ENCODE results near the gene SUFU. TPM values are rescaled to one million over a fixed set of nuclear protein-coding genes. Genes with fewer than 3 reads are reported as not detected.

The SUFU gene
- total RNA-seq, 1 donor: 3.6 TPM

GRCh38 chr10:102604439-102604841 is 100.7 kb downstream of the SUFU start:
- Histone ChIP-seq H3K9me3 (ENCODE audit: low read depth, low read length) (no peaks in the 10 kb centered on the region), H3K36me3 (ENCODE audit: insufficient read depth, low read length) (no peaks in the 10 kb centered on the region), H3K4me1 (ENCODE audit: insufficient read depth, low read length) (peaks cover 57% of the 10 kb centered on the region), H3K27ac (ENCODE audit: low read depth, low read length) (peak overlapping the region; percentile 58), H2AFZ (ENCODE audit: low read length) (no peak overlapping the region), H3K27me3 (ENCODE audit: insufficient read depth, low read length) (no peaks in the 10 kb centered on the region), H3K79me2 (ENCODE audit: insufficient read depth, low read length) (no peaks in the 10 kb centered on the region), H3K4me3 (ENCODE audit: insufficient read depth, low read length) (no peak overlapping the region), H4K20me1 (ENCODE audit: insufficient read depth, low read length) (no peaks in the 10 kb centered on the region), H3K4me2 (ENCODE audit: insufficient read depth, low read length) (peak overlapping the region; percentile 36)
- TF ChIP-seq CTCF (IDR thresholded peaks at IDR 0.05; ENCODE audit: extremely low read depth, low read depth, low read length): no peak
- DNase-seq (ENCODE audit: insufficient read length, low spot score, missing footprints): peak; percentile 85

GRCh38 chr10:102605712-102606111 is 101.9 kb downstream of the SUFU start:
- Histone ChIP-seq H3K4me2 (ENCODE audit: insufficient read depth, low read length) (no peak overlapping the region), H2AFZ (ENCODE audit: low read length) (no peak overlapping the region), H4K20me1 (ENCODE audit: insufficient read depth, low read length) (no peaks in the 10 kb centered on the region), H3K4me1 (ENCODE audit: insufficient read depth, low read length) (peaks cover 47% of the 10 kb centered on the region), H3K4me3 (ENCODE audit: insufficient read depth, low read length) (no peak overlapping the region), H3K36me3 (ENCODE audit: insufficient read depth, low read length) (no peaks in the 10 kb centered on the region), H3K9me3 (ENCODE audit: low read depth, low read length) (no peaks in the 10 kb centered on the region), H3K79me2 (ENCODE audit: insufficient read depth, low read length) (no peaks in the 10 kb centered on the region), H3K27me3 (ENCODE audit: insufficient read depth, low read length) (no peaks in the 10 kb centered on the region), H3K27ac (ENCODE audit: low read depth, low read length) (peak overlapping the region; percentile 27)
- no peak for TF ChIP-seq CTCF (IDR thresholded peaks at IDR 0.05; ENCODE audit: extremely low read depth, low read depth, low read length)
- DNase-seq (ENCODE audit: insufficient read length, low spot score, missing footprints): peak; percentile 73

- Histone ChIP-seq H3K27me3 (ENCODE audit: insufficient read depth, low read length) (no peaks in the 10 kb centered on the region), H3K36me3 (ENCODE audit: insufficient read depth, low read length) (no peaks in the 10 kb centered on the region), H3K4me1 (ENCODE audit: insufficient read depth, low read length) (peaks cover 36% of the 10 kb centered on the region), H3K4me3 (ENCODE audit: insufficient read depth, low read length) (no peak overlapping the region), H3K9me3 (ENCODE audit: low read depth, low read length) (no peaks in the 10 kb centered on the region), H3K79me2 (ENCODE audit: insufficient read depth, low read length) (no peaks in the 10 kb centered on the region), H3K4me2 (ENCODE audit: insufficient read depth, low read length) (no peak overlapping the region), H3K27ac (ENCODE audit: low read depth, low read length) (no peak overlapping the region), H2AFZ (ENCODE audit: low read length) (no peak overlapping the region), H4K20me1 (ENCODE audit: insufficient read depth, low read length) (no peaks in the 10 kb centered on the region)
- DNase-seq (ENCODE audit: insufficient read length, low spot score, missing footprints): no peak
- peak; percentile 13 for TF ChIP-seq CTCF (IDR thresholded peaks at IDR 0.05; ENCODE audit: extremely low read depth, low read depth, low read length)
Measured at GRCh38 chr10:102608487-102608886, 104.7 kb downstream of the SUFU start.

GRCh38 chr10:102610441-102610887 is 106.7 kb downstream of the SUFU start:
- no peak for TF ChIP-seq CTCF (IDR thresholded peaks at IDR 0.05; ENCODE audit: extremely low read depth, low read depth, low read length)
- no peak for DNase-seq (ENCODE audit: insufficient read length, low spot score, missing footprints)
- Histone ChIP-seq H3K27me3 (ENCODE audit: insufficient read depth, low read length) (no peaks in the 10 kb centered on the region), H3K27ac (ENCODE audit: low read depth, low read length) (no peak overlapping the region), H3K4me2 (ENCODE audit: insufficient read depth, low read length) (no peak overlapping the region), H3K36me3 (ENCODE audit: insufficient read depth, low read length) (no peaks in the 10 kb centered on the region), H3K79me2 (ENCODE audit: insufficient read depth, low read length) (no peaks in the 10 kb centered on the region), H2AFZ (ENCODE audit: low read length) (no peak overlapping the region), H4K20me1 (ENCODE audit: insufficient read depth, low read length) (no peaks in the 10 kb centered on the region), H3K9me3 (ENCODE audit: low read depth, low read length) (no peaks in the 10 kb centered on the region), H3K4me3 (ENCODE audit: insufficient read depth, low read length) (no peak overlapping the region), H3K4me1 (ENCODE audit: insufficient read depth, low read length) (peaks cover 19% of the 10 kb centered on the region)

Measured in osteoblast (primary cell).